NCI-H524 (cell line): Measurements from ENCODE around the gene MIA.
"Not testable (repeated sequence)": the region's sequence is repeated elsewhere in the genome, so short reads cannot be mapped to it uniquely, and the experiment has no call there.

Experiments used
- DNase-seq, 2 experiments: peaks; one replicate each; lab custom pipeline; 2025; lab: John Stamatoyannopoulos, UW

MIA gene

DNA sequence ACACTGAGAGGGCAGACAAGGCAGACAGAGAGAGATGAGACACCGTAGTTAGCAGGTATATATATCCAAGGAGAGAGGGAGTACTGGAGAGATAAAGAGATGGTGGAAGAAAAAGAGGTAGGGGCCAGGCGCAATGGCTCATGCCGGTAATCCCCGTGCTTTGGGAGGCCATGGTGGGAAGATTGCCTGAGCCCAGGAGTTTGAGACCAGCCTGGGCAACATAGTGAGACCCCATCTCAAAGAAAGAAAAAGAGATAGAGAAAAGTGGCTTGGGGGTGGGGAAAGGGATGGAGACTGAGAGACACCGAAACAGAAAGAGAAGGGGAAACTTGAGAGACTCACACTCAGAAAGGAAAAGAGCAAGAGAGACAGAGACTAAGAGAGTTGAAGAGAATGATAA lies 5.3 kb downstream of the MIA start:
- no peak for DNase-seq

DNA sequence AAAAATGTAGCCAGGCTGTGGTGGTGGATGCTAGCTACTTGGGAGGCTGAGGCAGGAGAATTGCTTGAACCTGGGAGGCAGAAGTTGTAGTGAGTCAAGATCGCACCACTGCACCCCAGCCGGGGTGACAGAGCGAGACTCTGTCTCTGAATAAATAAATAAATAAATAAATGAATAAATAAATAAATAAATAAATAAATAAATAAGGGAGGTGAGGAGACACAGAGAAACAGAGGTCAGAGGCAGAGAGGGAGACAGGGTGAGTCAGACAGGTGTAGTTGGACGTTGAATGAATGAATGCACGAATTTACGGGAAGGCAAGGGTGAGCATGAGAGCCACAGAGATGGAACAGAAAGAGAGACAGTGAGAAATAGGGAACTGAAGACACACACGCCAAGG lies 5.8 kb downstream of the MIA start:
- no peak for DNase-seq

- no peak for DNase-seq
These were observed 8.4 kb downstream of the MIA start for GRCh38 chr19:40783711-40784110.

GRCh38 chr19:40784146-40784545 lies 8.8 kb downstream of the MIA start:
- not testable (repeated sequence) for DNase-seq

DNA sequence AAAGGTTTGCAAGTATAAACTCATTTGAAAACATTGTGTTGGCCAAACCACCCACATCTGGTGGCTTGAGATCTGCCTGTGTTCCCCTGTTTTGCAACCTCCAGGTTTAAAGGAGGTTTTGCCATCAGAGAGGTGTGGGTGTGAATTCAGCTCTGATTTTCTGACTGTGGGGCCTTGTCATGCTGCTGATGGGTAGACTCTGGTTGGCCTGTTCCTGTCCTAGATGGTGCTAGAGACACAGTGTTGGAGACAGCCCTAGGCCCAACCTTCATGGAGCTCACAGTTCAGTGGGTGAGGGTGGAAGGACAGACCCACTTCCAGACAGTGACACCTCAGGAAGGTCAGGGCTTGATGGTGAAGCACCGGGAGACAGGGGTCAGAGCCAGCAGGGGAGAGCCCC lies 10.2 kb downstream of the MIA start:
- DNase-seq: no peak

- DNase-seq: no peak
These were observed 11.0 kb downstream of the MIA start for GRCh38 chr19:40786060-40787037.

- no peak for DNase-seq
These were observed 16.0 kb downstream of the MIA start for GRCh38 chr19:40791349-40791748.

DNA sequence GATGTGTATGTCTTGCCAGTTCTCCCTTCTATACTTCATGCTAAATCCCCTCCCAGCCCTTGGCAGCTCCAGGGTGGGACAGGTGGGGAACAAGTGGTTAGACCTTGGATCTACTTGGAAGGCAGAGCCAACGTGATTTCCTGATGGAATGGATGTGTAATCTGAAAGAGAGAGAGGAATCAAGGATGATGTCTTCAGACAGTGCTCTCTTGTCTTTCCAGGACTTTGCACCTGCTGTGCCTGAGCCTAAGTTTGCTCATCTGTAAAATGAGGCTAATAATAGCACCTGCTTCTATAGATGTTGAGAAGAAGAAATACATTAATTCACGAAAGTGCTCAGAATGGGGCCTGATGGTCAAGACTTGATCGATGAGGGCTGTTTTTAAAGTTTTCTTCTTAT lies 16.7 kb downstream of the MIA start:
- DNase-seq: no peak

- no peak for DNase-seq
These were observed 22.0 kb downstream of the MIA start for GRCh38 chr19:40797166-40797962.

- peak; percentile 72 to 75 for DNase-seq
These were observed 22.8 kb downstream of the MIA start for GRCh38 chr19:40797963-40798682.

- peak; percentile 100 for DNase-seq
These were observed 23.6 kb downstream of the MIA start, which contains the start of gene EGLN2 for GRCh38 chr19:40798683-40799557. Gene EGLN2, plus strand, starts transcription at chr19:40799191. Its CDS starts 1,382 bp downstream, at chr19:40800573.

DNA sequence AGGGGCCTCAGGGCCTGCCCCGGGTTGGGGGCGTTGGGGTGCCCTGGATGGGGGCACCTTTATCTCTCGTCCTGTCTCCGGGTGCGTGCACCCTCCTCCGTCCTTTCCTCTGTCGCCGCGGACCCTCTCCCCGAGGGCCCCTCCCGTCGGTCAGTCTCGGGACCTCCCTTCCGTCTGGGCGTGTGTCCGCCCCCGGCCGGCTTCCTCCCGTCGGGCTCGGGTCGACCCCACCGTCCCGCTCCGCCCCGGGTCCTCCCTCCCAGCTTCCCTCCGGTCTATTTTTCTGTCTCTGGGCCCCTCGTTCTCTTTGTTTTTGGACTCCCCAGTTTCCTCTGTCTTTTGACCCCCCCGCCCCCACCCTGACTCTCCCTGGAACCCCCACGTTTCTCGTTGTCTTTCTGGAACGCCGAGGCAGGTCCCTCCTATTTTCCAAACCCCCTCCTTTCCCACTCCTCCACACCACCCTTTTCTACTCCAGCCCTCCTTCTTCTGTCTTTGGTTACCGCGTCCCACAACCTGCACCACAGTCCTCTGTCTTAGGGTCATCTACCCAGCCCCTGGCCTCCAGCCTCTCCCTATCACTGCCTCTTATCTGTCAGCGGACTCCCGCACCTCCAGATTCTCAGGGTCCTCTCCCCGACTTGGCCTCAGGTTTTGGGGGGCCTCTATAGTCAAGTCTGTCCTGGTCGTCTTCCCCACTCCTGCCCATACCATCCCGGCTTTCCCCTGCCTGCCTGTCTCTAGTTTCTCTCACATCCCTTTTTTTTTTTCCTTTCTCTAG lies 24.4 kb downstream of the MIA start:
- DNase-seq: peak in 1 of 2 experiments; percentile 36

GRCh38 chr19:40800339-40800996 lies 25.1 kb downstream of the MIA start:
- DNase-seq: no peak

DNA sequence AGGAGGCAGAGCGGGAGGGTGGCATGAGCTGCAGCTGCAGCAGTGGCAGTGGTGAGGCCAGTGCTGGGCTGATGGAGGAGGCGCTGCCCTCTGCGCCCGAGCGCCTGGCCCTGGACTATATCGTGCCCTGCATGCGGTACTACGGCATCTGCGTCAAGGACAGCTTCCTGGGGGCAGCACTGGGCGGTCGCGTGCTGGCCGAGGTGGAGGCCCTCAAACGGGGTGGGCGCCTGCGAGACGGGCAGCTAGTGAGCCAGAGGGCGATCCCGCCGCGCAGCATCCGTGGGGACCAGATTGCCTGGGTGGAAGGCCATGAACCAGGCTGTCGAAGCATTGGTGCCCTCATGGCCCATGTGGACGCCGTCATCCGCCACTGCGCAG lies 25.7 kb downstream of the MIA start:
- DNase-seq: no peak

GRCh38 chr19:40801426-40802299 lies 26.3 kb downstream of the MIA start:
- DNase-seq: no peak

- no peak for DNase-seq
These were observed 27.2 kb downstream of the MIA start for GRCh38 chr19:40802300-40803169.

DNA sequence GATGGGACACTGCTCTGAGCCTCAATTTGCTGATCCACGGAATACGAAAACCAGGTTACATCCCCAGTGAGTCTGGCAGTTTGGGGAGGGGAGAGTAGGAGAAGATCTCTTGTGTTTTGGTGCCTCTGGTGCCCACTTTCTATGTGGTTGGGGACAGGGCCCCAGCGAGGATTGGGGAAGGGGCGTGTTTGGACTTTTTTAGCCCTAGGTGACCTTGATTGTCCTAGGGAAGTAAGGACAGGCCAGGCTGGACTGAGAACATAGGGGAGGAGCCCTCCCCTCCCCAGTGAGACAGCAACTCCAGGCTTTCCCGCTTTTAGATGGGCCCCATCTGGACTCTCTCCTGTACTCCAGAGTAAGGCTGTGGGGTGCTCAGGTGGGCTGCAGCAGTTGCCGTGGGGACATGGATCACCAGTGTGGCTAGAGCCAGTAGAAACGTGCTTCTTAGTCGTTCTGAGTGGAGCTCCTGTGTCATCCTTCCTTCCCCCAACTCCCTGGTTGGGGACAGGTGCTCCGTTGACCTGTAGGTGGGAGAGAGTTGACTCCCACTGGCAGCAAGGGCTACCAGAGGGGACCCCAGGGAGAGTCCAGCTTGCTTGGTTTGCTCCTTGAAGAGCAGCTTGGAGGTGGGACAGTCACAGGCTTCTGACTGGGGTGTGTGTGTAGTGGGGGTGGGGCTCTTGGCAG lies 28.0 kb downstream of the MIA start:
- no peak for DNase-seq
